ENCODE data around the gene ZNF302.

DNA sequence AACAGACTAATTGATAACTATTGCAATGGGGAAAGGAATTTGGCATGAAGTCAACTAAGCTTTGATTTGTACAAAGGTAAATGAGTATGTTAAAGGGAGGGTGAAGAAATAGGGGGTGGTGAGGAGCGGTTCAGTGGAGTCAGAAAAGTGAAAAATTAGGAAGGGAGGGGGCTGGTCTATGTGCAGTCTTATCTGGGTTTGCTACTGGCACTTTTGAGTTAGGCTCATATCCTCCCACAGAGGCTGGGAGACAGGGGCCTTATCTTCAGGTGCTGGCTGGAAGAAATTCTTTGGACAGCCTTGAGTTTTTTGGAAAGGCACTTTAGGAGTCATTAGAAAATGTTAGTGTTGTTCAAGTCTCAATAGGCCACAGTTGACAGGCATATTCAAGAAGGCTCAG lies 11.1 kb downstream of the ZNF302 start:
- TF ChIP-seq L3MBTL2 (conservative IDR thresholded peaks at IDR 0.05) = no peak
- TF ChIP-seq, protein P1, sequence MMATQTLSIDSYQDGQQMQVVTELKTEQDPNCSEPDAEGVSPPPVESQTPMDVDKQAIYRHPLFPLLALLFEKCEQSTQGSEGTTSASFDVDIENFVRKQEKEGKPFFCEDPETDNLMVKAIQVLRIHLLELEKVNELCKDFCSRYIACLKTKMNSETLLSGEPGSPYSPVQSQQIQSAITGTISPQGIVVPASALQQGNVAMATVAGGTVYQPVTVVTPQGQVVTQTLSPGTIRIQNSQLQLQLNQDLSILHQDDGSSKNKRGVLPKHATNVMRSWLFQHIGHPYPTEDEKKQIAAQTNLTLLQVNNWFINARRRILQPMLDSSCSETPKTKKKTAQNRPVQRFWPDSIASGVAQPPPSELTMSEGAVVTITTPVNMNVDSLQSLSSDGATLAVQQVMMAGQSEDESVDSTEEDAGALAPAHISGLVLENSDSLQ (IDR thresholded peaks at IDR 0.05) = no peak

Data from HEK293T (cell line).